GM23338 (cell line): ENCODE measurements around the gene ADCY5. TPM values are rescaled to one million over a fixed set of nuclear protein-coding genes. Genes with fewer than 3 reads are reported as not detected.

Experiments
- ATAC-seq: fragments of 200-7000 bp; cut with Tn5 transposase; 3 replicates; pipeline ENCODE4 v1.9.1; 2020
- DNase-seq: peaks from one replicate; pipeline ENCODE4 v3.0.0-alpha.2; 2015; ENCODE audit warnings: low spot score
- H2AFZ ChIP-seq: fragments of 200-600 bp; sonication (generic); 2 replicates; pipeline ENCODE4 v1.8.0; 2016; ENCODE audit warnings: antibody characterized with exemption, mild to moderate bottlenecking, moderate library complexity
- H3F3A ChIP-seq: fragments of 200-600 bp; sonication (generic); replicated peaks from 2 replicates; pipeline ENCODE4 v1.8.0; 2017; ENCODE audit warnings: antibody characterized with exemption, mixed run types, low read depth
- H3K27ac ChIP-seq: fragments of 200-600 bp; sonication (generic); 2 replicates; pipeline ENCODE4 v1.6.1; 2016; ENCODE audit warnings: low read depth
- H3K27me3 ChIP-seq: fragments of 200-600 bp; sonication (generic); 2 replicates; pipeline ENCODE4 v1.8.0; 2016; ENCODE audit warnings: mild to moderate bottlenecking, mixed run types, moderate library complexity; ENCODE audit not compliant: insufficient read depth
- H3K36me3 ChIP-seq: fragments of 200-600 bp; sonication (generic); 2 replicates; pipeline ENCODE4 v1.8.0; 2016; ENCODE audit warnings: mild to moderate bottlenecking; ENCODE audit not compliant: insufficient read depth
- H3K4me1 ChIP-seq: fragments of 200-600 bp; sonication (generic); 2 replicates; pipeline ENCODE4 v1.8.0; 2016; ENCODE audit warnings: mild to moderate bottlenecking, moderate library complexity; ENCODE audit not compliant: insufficient read depth
- H3K4me2 ChIP-seq: fragments of 200-600 bp; sonication (generic); 2 replicates; pipeline ENCODE4 v1.7.1; 2017; ENCODE audit warnings: mixed run types
- H3K4me3 ChIP-seq: fragments of 200-600 bp; sonication (generic); 2 replicates; pipeline ENCODE4 v1.6.1; 2016; ENCODE audit warnings: mixed run types
- H3K79me2 ChIP-seq: fragments of 200-600 bp; sonication (generic); replicated peaks from 2 replicates; pipeline ENCODE4 v1.8.0; 2017; ENCODE audit warnings: mild to moderate bottlenecking; ENCODE audit not compliant: insufficient read depth
- H3K9me2 ChIP-seq: fragments of 200-600 bp; sonication (generic); 2 replicates; pipeline ENCODE4 v1.8.0; 2017; ENCODE audit not compliant: insufficient read depth
- H4K20me1 ChIP-seq: fragments of 200-600 bp; sonication (generic); replicated peaks from 2 replicates; pipeline ENCODE4 v1.8.0; 2017; ENCODE audit warnings: mild to moderate bottlenecking; ENCODE audit not compliant: insufficient read depth
- H3K27ac Mint-ChIP-seq: 2 replicates; pipeline ENCODE4 v1.8.0; 2020; ENCODE audit warnings: inconsistent platforms, mild to moderate bottlenecking, moderate library complexity, mixed read lengths
- H3K27me3 Mint-ChIP-seq: 3 replicates; pipeline ENCODE4 v1.8.0; 2022; ENCODE audit warnings: low read depth, mild to moderate bottlenecking, moderate library complexity, mixed read lengths, inconsistent platforms; ENCODE audit not compliant: insufficient read depth, poor library complexity
- H3K36me3 Mint-ChIP-seq: 3 replicates; pipeline ENCODE4 v1.8.0; 2021; ENCODE audit warnings: low read depth, mild to moderate bottlenecking, inconsistent platforms, moderate library complexity, mixed read lengths
- H3K4me1 Mint-ChIP-seq: 3 replicates; pipeline ENCODE4 v1.8.0; 2020; ENCODE audit warnings: mild to moderate bottlenecking, inconsistent platforms, mixed read lengths
- H3K4me3 Mint-ChIP-seq: 3 replicates; pipeline ENCODE4 v1.8.0; 2021; ENCODE audit warnings: moderate library complexity, mild to moderate bottlenecking, inconsistent platforms, mixed read lengths
- H3K9me3 Mint-ChIP-seq: 3 replicates; pipeline ENCODE4 v1.8.0; 2020; ENCODE audit warnings: moderate library complexity, mild to moderate bottlenecking, inconsistent platforms, mixed read lengths
- CREB1 ChIP-seq: fragments of 250-450 bp; sonication (Bioruptor Pico); IDR thresholded peaks from 2 replicates; pipeline ENCODE4 v1.5.0; 2020; ENCODE audit warnings: low read depth, mild to moderate bottlenecking, moderate library complexity
- EZH2phosphoT487 ChIP-seq: fragments of 200-600 bp; sonication (generic); IDR thresholded peaks from one replicate; pipeline ENCODE4 v1.8.1; 2018; ENCODE audit warnings: antibody characterized with exemption; ENCODE audit not compliant: unreplicated experiment
- STAT1 ChIP-seq: IDR thresholded peaks from one replicate; pipeline ENCODE4 v1.6.1; 2016; ENCODE audit warnings: antibody characterized with exemption; ENCODE audit not compliant: unreplicated experiment
- ZNF331 ChIP-seq: fragments of 250-450 bp; sonication (Bioruptor Pico); IDR thresholded peaks from 2 replicates; pipeline ENCODE4 v1.5.0; 2020; ENCODE audit warnings: low read depth, mild to moderate bottlenecking, moderate library complexity
- ZNF462 ChIP-seq: fragments of 250-450 bp; sonication (Bioruptor Pico); IDR thresholded peaks from 2 replicates; pipeline ENCODE4 v1.5.0; 2020; ENCODE audit warnings: mild to moderate bottlenecking, moderate library complexity
- polyA plus RNA-seq: library from polyadenylated mRNA; unstranded; fragments of >200 nt; fragmentation: Nextera tagmentation; extraction: Ambion mirVana; gene quantifications from 2 replicates; pipeline ENCODE4 v1.2.1, GENCODE V29; 2016
- total RNA-seq: library from RNA; depleted of rRNA; stranded (reverse); fragments of >200 nt; shearing (Covaris generic); gene quantifications from 2 replicates; pipeline ENCODE4 v1.2.3, GENCODE V29; 2014
- TF ChIP-seq, protein P1 (sequence below): IDR thresholded peaks from one replicate; pipeline ENCODE4 v1.6.1; 2018; ENCODE audit warnings: antibody characterized with exemption; ENCODE audit not compliant: unreplicated experiment

Gene ADCY5
- total and polyA plus RNA-seq, 2 experiments from 2014 or later: 3.5 to 10.2 TPM

- TF ChIP-seq ZNF462 (no peak), EZH2phosphoT487 (no peak), CREB1 (CRISPR knock-in tag) (no peak)
- TF ChIP-seq, protein P1, sequence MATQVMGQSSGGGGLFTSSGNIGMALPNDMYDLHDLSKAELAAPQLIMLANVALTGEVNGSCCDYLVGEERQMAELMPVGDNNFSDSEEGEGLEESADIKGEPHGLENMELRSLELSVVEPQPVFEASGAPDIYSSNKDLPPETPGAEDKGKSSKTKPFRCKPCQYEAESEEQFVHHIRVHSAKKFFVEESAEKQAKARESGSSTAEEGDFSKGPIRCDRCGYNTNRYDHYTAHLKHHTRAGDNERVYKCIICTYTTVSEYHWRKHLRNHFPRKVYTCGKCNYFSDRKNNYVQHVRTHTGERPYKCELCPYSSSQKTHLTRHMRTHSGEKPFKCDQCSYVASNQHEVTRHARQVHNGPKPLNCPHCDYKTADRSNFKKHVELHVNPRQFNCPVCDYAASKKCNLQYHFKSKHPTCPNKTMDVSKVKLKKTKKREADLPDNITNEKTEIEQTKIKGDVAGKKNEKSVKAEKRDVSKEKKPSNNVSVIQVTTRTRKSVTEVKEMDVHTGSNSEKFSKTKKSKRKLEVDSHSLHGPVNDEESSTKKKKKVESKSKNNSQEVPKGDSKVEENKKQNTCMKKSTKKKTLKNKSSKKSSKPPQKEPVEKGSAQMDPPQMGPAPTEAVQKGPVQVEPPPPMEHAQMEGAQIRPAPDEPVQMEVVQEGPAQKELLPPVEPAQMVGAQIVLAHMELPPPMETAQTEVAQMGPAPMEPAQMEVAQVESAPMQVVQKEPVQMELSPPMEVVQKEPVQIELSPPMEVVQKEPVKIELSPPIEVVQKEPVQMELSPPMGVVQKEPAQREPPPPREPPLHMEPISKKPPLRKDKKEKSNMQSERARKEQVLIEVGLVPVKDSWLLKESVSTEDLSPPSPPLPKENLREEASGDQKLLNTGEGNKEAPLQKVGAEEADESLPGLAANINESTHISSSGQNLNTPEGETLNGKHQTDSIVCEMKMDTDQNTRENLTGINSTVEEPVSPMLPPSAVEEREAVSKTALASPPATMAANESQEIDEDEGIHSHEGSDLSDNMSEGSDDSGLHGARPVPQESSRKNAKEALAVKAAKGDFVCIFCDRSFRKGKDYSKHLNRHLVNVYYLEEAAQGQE: no peak
Observed at GRCh38 chr3:123370819-123371218, 78.1 kb downstream of the ADCY5 start (continued).

DNA sequence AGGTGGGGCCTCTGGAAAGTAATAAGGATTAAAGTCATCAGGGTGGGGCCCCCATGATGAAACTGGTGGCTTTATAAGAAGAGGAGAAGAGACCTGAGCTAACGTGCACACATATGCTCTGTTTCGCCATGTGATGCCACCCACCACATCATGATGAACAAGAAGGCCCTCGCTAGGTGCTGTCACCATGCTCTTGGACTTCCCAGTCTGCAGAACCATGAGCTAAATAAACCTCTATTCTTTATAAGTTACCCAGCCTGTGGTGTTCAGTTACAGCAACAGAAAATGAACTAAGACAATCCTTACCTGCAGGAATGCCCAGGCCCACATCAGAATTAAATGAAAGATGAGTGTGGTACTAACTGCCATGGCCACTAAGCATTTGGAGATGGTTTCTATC, 79.8 kb downstream of the ADCY5 start:
- Histone ChIP-seq H3K4me1 (no peaks in the 10 kb centered on the region), H3K9me2 (no peaks in the 10 kb centered on the region), H2AFZ (no peak overlapping the region), H3F3A (no peaks in the 10 kb centered on the region), H3K4me2 (no peak overlapping the region), H3K79me2 (no peaks in the 10 kb centered on the region), H3K27me3 (no peaks in the 10 kb centered on the region), H3K36me3 (no peaks in the 10 kb centered on the region), H4K20me1 (no peaks in the 10 kb centered on the region), H3K4me3 (no peak overlapping the region), H3K27ac (no peak overlapping the region)
- no peak for DNase-seq
- Mint-ChIP-seq H3K4me3 (no peak overlapping the region), H3K27ac (no peak overlapping the region), H3K4me1 (peaks cover 5% of the 10 kb centered on the region), H3K36me3 (peaks cover 4% of the 10 kb centered on the region; the same call in 1 of the 3 replicates), H3K9me3 (peaks cover 11% of the 10 kb centered on the region; the same call in 2 of the 3 replicates), H3K27me3 (peaks cover 6% of the 10 kb centered on the region)
- no peak for ATAC-seq
- TF ChIP-seq ZNF331 (CRISPR knock-in tag): no peak
- TF ChIP-seq, protein P1: no peak
- no peak for TF ChIP-seq STAT1
